ENCODE measurements around the gene SPAST. TPM values are rescaled to one million over a fixed set of nuclear protein-coding genes. Genes with fewer than 3 reads are reported as not detected.
"Not testable (repeated sequence)": the region's sequence is repeated elsewhere in the genome, so short reads cannot be mapped to it uniquely, and the experiment has no call there.

SPAST gene
- polyA plus RNA-seq, 1 donor from 2014 or later, result 121 TPM

DNA sequence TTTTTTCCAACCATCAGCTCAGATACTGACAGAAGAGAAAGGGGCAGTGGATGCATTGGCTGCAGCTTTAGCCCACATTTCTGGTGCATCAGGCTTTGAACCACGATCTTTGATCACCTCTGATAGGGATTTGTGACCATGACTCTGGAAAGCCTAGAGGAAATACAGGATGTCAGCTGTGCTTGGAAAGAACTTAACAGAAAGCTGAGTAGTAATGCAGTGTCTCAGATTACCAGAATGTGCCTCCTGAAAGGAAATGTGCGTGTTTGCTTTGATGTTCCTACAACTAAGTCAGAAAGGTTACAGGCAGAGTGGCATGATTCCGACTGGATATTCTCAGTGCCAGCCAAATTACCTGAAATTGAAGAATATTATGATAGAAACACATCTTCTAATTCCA, 140.1 kb downstream of the SPAST start:
- H3F3A ChIP-seq (ENCODE audit: insufficient read depth, low read length, poor library complexity, severe bottlenecking); H3K9ac ChIP-seq (ENCODE audit: low read length); H2AFZ ChIP-seq (ENCODE audit: low read depth, low read length); H3K4me2 ChIP-seq (ENCODE audit: low read length); H3K27ac ChIP-seq (ENCODE audit: low read length); H3K9me3 ChIP-seq (ENCODE audit: low read length); H3K9me2 ChIP-seq (ENCODE audit: insufficient read depth, low read length); H3K27me3 ChIP-seq (ENCODE audit: insufficient read depth, low read depth, low read length); H3K36me3 ChIP-seq (ENCODE audit: insufficient read depth, low read length); H4K20me1 ChIP-seq (ENCODE audit: insufficient read depth); H3K4me3 ChIP-seq (ENCODE audit: low read length); H3K79me2 ChIP-seq (replicated peaks; ENCODE audit: insufficient read depth, low read length): not testable (repeated sequence)

Other genes starting within 250 kb of the SPAST start
- 124 and 129 TPM in 2 replicates for gene MEMO1, start 52.5 kb upstream of the SPAST start, polyA plus RNA-seq
- gene DPY30, start 23.8 kb upstream of the SPAST start, polyA plus RNA-seq, result 151 and 201 TPM in 2 replicates
- 17.5 and 18.5 TPM in 2 replicates for gene SLC30A6, start 102.3 kb downstream of the SPAST start, polyA plus RNA-seq
- not detected in 2 replicates for gene NLRC4, start 201.3 kb downstream of the SPAST start, polyA plus RNA-seq
- gene YIPF4, start 214.3 kb downstream of the SPAST start, polyA plus RNA-seq, result 33.5 and 57.7 TPM in 2 replicates

Data from neural cell (in vitro differentiated cells).